Central memory CD8-positive, alpha-beta T cell (primary cell): ENCODE measurements around the gene CKS1B.
A peak's percentile ranks its signal among the peaks of the same experiment; 100 is the strongest.
"Not testable (repeated sequence)": the region's sequence is repeated elsewhere in the genome, so short reads cannot be mapped to it uniquely, and the experiment has no call there.

Experiments
- ATAC-seq: fragments of 150-1000 bp; cut with Tn5 transposase; replicated peaks from 2 replicates; pipeline ENCODE4 v1.10.0; 2022; ENCODE audit warnings: mild to moderate bottlenecking, moderate FRiP score, moderate number of reproducible peaks; ENCODE audit not compliant: poor library complexity, severe bottlenecking; ENCODE audit errors: extremely low read depth
- DNase-seq, 2 donors: peaks; one replicate each; pipeline ENCODE4 v3.0.0; 2021; ENCODE audit warnings: low spot score in 2 of 2
- H3K27ac Mint-ChIP-seq: one replicate; pipeline ENCODE4 v1.8.0; 2022; ENCODE audit warnings: low read depth, mild to moderate bottlenecking, moderate library complexity, mixed read lengths
- H3K27me3 Mint-ChIP-seq: one replicate; pipeline ENCODE4 v1.8.0; 2022; ENCODE audit warnings: mixed read lengths
- H3K36me3 Mint-ChIP-seq: one replicate; pipeline ENCODE4 v1.8.0; 2022; ENCODE audit warnings: mild to moderate bottlenecking, moderate library complexity, mixed read lengths; ENCODE audit not compliant: insufficient read depth
- H3K4me1 Mint-ChIP-seq: one replicate; pipeline ENCODE4 v1.8.0; 2022; ENCODE audit warnings: mixed read lengths
- H3K4me3 Mint-ChIP-seq: one replicate; pipeline ENCODE4 v1.8.0; 2022; ENCODE audit warnings: mild to moderate bottlenecking, moderate library complexity, mixed read lengths
- H3K9me3 Mint-ChIP-seq: one replicate; pipeline ENCODE4 v1.8.0; 2022; ENCODE audit warnings: mixed read lengths

The CKS1B gene

GRCh38 chr1:154989195-154989860, 14.8 kb downstream of the CKS1B start:
- H3K27me3 Mint-ChIP-seq, result no peaks in the 10 kb centered on the region
- no peaks in the 10 kb centered on the region for H3K9me3 Mint-ChIP-seq
- no peak overlapping the region for H3K4me3 Mint-ChIP-seq
- H3K36me3 Mint-ChIP-seq, result peaks cover 33% of the 10 kb centered on the region
- no peak overlapping the region for H3K27ac Mint-ChIP-seq
- no peak for ATAC-seq
- no peak for DNase-seq
- peaks cover 14% of the 10 kb centered on the region for H3K4me1 Mint-ChIP-seq

GRCh38 chr1:154990276-154990675, 15.8 kb downstream of the CKS1B start:
- H3K4me3 Mint-ChIP-seq, result no peak overlapping the region
- no peak overlapping the region for H3K27ac Mint-ChIP-seq
- DNase-seq, result no peak
- H3K4me1 Mint-ChIP-seq, result peaks cover 14% of the 10 kb centered on the region
- ATAC-seq, result no peak
- H3K27me3 Mint-ChIP-seq, result no peaks in the 10 kb centered on the region
- H3K36me3 Mint-ChIP-seq, result peaks cover 31% of the 10 kb centered on the region
- H3K9me3 Mint-ChIP-seq, result no peaks in the 10 kb centered on the region

DNA sequence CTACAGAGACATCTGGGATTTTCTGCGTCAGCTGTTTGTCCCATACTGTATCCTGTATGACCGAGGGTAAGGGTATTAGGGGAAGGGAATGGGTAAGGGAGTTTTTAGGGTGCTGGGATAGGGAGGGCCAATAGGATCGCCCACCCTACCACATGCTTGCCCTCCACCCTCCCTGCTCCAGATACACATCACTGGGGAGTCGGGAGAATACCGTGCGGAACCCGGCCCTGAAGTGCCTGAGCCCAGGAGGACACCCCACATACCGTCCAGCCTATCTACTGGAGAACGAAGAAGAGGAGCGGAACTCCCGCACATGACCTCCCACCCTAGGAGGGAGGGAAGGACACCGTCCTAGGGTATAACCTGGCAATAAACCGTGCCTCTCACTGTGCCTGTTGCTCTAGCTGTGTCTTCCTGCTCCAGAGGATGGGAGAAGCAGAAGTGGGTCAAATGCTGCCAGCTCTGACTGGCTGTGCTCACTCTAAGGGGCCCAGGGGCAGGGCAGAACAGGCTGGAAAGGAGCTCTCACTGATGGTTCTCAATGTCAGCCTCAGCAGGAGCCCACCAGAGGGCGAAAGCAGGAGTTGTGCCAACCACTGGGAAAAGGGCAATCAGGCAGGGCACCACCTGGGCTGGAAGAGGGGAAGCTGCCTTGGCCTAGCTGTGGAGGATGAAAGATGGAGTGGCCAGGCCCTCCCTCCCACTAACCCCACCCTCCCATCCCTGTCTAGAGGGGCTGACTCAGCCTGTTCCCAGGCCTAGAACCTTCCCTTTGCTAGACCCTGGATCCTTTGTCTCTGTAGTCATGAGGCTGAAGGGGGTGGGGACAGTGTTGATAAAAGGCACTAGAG, 18.5 kb downstream of the CKS1B start:
- Mint-ChIP-seq H3K27ac (no peak overlapping the region), H3K9me3 (no peaks in the 10 kb centered on the region), H3K27me3 (no peaks in the 10 kb centered on the region), H3K4me1 (peaks cover 20% of the 10 kb centered on the region), H3K4me3 (no peak overlapping the region), H3K36me3 (peaks cover 18% of the 10 kb centered on the region)
- no peak for ATAC-seq
- no peak for DNase-seq

- Mint-ChIP-seq H3K27me3 (no peaks in the 10 kb centered on the region), H3K36me3 (peaks cover 11% of the 10 kb centered on the region), H3K27ac (no peak within 1 kb of the TSS), H3K9me3 (no peaks in the 10 kb centered on the region), H3K4me3 (no peak within 1 kb of the TSS), H3K4me1 (peaks cover 20% of the 10 kb centered on the region)
- DNase-seq (no peak), ATAC-seq (no peak)
Observed at GRCh38 chr1:154993572-154994268, 19.2 kb downstream of the CKS1B start, which contains the start of gene LENEP. Gene LENEP (plus strand): TSS chr1:154993586. CDS start chr1:154993608, 22 bp downstream.

DNA sequence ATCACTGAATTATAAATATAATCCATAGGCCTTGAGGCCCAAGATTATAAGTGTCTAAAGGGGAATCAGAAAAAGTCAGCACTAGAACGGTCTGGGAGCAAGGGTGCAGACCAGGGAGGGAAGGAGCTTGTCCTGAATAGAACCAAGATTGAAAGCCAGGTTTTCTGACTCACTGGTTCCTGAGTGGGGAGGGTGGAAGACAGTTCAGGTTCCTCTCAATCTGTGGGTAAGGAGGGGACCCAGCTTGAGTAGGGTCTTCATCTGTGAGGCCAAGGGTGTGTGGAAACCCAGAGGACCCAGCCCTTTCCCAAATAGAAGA, 19.7 kb downstream of the CKS1B start:
- no peaks in the 10 kb centered on the region for H3K9me3 Mint-ChIP-seq
- H3K4me3 Mint-ChIP-seq, result no peak overlapping the region
- no peaks in the 10 kb centered on the region for H3K27me3 Mint-ChIP-seq
- no peak for DNase-seq
- peaks cover 15% of the 10 kb centered on the region for H3K36me3 Mint-ChIP-seq
- ATAC-seq, result no peak
- no peak overlapping the region for H3K27ac Mint-ChIP-seq
- peaks cover 20% of the 10 kb centered on the region for H3K4me1 Mint-ChIP-seq

GRCh38 chr1:154994591-154994990, 20.1 kb downstream of the CKS1B start:
- no peak overlapping the region for H3K4me3 Mint-ChIP-seq
- no peak for ATAC-seq
- no peak for DNase-seq
- H3K36me3 Mint-ChIP-seq, result peaks cover 15% of the 10 kb centered on the region
- peak overlapping the region; percentile 71 for H3K27ac Mint-ChIP-seq
- no peaks in the 10 kb centered on the region for H3K27me3 Mint-ChIP-seq
- H3K4me1 Mint-ChIP-seq, result peaks cover 19% of the 10 kb centered on the region
- H3K9me3 Mint-ChIP-seq, result no peaks in the 10 kb centered on the region

- not testable (repeated sequence) for H3K9me3 Mint-ChIP-seq, ATAC-seq
- H3K4me1 Mint-ChIP-seq, result peaks cover 22% of the 10 kb centered on the region
Observed at GRCh38 chr1:154995301-154995983, 21.0 kb downstream of the CKS1B start.

DNA sequence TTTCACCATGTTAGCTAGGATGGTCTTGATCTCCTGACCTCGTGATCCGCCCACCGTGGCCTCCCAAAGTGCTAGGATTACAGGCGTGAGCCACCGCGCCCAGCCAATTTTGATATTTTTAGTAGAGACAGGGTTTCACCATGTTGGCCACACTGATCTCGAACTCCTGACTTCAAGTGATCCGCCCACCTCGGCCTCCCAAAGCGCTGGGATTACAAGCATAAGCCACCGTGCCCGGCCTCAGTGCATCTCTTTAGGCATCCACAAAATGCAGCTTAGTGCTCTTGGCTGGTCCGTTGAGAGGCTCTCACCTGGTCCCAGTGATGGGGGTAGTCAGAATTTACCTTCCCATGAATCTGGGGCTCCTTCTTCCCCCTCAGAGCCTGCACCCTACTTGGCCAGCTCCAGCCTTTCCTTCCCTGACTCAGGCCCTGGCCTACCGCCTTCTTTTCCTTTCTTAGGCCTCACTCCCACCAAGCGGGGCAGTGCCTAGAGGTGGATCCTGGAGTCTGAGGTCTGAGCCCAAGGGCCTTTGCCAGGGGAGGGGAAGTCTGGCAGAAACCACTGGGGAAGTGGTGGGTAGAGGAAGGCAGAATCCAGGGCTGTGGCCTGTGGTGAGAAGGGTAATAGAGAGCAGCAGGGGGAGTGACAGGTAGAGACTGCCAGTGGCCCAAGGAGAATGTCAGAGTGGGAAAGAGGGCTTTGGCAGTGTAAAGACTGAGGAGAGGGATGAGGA, 22.7 kb downstream of the CKS1B start:
- peaks cover 10% of the 10 kb centered on the region for H3K36me3 Mint-ChIP-seq
- DNase-seq (no peak), ATAC-seq (no peak)
- no peak overlapping the region for H3K4me3 Mint-ChIP-seq
- peaks cover 22% of the 10 kb centered on the region for H3K4me1 Mint-ChIP-seq
- no peaks in the 10 kb centered on the region for H3K27me3 Mint-ChIP-seq
- no peak overlapping the region for H3K27ac Mint-ChIP-seq
- no peaks in the 10 kb centered on the region for H3K9me3 Mint-ChIP-seq

More at GRCh38 chr1:154995301-154995983, 21.0 kb downstream of the CKS1B start:
- not testable (repeated sequence) for H3K4me3 Mint-ChIP-seq, H3K36me3 Mint-ChIP-seq, DNase-seq, H3K27me3 Mint-ChIP-seq
- peak overlapping the region; percentile 71 for H3K27ac Mint-ChIP-seq

DNA sequence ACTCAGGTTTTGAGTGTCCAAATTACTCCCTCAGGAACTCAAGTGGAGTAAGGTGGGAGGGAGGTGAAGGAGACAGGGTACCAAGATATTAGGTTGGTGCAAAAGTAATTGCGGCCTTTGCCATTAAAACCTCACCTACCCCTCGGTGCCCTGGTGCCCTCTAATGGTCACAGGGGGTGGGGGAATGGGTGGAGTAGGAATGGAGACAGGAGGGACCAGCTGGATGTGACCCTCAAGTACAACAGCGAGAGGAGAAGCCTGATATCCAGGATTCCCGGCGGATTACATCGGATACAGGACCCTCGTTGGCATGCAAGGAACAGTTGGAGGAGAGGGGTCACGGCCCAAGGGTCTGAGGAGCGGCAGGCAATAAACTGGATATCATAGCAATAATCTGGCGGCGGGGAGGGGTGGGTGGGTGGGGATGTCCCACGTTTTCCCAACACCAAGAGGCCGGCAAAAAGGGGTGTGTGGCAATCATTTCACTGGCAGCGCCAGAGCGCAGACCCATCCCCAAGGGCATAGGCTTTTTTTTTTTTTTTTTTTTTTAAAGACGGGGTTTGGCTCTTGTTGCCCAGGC, 23.8 kb downstream of the CKS1B start:
- no peak overlapping the region for H3K4me3 Mint-ChIP-seq
- DNase-seq (no peak), ATAC-seq (no peak)
- H3K27ac Mint-ChIP-seq, result no peak overlapping the region
- H3K36me3 Mint-ChIP-seq, result peaks cover 10% of the 10 kb centered on the region
- peaks cover 26% of the 10 kb centered on the region for H3K4me1 Mint-ChIP-seq
- H3K9me3 Mint-ChIP-seq, result no peaks in the 10 kb centered on the region
- H3K27me3 Mint-ChIP-seq, result no peaks in the 10 kb centered on the region

DNA sequence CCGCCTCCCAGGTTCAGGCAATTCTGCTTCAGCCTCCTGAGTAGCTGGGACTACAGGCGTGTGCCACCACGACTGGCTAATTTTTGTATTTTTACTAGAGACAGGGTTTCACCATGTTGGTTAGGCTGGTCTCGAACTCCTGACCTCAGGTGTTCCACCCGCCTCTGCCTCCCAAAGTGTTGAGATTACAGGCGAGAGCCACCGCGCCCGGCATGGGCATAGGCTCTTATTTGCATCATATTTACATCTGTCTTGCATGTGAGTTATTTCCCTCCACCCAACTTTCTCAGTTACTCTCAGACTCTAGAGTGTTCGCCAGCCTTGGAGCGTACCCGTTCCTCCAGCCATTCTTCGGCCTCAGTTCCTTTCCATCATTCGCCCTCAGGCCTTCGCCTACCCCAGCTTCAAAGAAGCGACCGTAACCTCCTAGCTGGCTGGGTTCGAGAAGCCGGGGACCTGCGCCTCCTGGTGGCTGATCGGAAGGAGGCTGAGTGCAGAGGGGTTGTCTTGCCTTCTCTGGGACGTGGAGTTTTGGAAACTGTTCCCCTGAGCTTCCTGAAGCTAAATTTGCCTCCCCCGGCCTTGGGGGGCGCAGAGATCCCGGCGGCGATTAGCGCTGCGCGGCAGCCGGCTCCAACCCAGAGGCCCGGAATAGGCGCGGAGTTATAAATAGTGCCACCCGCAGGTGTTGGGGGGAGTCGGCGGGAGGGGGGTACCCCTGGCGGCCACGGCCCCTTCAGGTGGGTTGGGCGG, 24.5 kb downstream of the CKS1B start:
- ATAC-seq (no peak), DNase-seq (peak in 1 of 2 donors; percentile 41)
- Mint-ChIP-seq H3K36me3 (peaks cover 10% of the 10 kb centered on the region), H3K4me3 (peak overlapping the region; percentile 94), H3K27me3 (no peaks in the 10 kb centered on the region), H3K9me3 (no peaks in the 10 kb centered on the region), H3K4me1 (peaks cover 33% of the 10 kb centered on the region), H3K27ac (peak overlapping the region; percentile 54)
